Limb (tissue), 2 donors: Measurements from ENCODE around the gene CT47A7.
"Not testable (repeated sequence)": the region's sequence is repeated elsewhere in the genome, so short reads cannot be mapped to it uniquely, and the experiment has no call there.

Source experiments
- DNase-seq, 2 donors: peaks; one replicate each; pipeline ENCODE4 v3.0.0-alpha.2; 2016; ENCODE audit errors: extremely low spot score in 2 of 2

Gene CT47A7

DNA sequence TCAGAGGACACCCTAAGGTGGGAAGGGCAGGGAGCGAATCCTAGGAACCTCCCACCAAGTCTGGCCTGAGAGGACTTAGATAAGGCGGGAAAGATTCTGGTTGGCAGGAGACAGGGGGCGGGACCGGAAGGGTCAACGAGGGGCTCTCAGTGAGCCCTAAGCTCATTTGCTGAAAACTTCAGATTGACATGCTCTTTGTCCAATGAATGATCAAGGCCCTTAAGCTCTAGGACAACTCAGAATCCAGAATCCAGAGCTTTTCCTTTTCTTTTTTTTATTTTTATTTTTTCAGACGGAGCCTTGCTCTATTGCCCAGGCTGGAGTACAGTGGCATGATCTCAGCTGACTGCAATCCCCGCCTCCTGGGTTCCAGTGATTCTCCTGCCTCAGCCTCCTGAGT lies at the start of gene CT47A7:
Gene CT47A7, minus strand, starts transcription at position 101 of the 400 bp plus-strand sequence. CDS start 255 bp downstream, outside the sequence.
- not testable (repeated sequence) for DNase-seq

DNA sequence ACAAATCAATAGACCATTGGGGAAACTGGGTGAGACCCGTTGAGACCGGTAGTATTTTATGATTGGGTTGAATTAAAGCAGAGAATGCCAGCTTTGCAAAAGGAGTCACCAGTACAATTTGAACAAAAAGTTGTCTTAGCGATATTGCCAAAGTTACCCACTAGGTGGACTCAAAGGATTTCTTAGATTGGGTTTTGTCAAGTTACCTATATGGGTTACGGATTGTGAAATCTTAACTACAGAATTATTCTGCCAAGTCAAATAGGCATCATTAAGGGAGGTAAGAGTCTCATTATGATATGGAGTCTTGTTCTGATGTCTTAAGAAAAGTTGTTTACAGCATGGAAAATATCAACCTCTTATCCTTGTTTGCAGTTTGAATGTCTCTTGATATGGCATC lies 44.2 kb upstream of the CT47A7 start:
- no peak for DNase-seq

DNA sequence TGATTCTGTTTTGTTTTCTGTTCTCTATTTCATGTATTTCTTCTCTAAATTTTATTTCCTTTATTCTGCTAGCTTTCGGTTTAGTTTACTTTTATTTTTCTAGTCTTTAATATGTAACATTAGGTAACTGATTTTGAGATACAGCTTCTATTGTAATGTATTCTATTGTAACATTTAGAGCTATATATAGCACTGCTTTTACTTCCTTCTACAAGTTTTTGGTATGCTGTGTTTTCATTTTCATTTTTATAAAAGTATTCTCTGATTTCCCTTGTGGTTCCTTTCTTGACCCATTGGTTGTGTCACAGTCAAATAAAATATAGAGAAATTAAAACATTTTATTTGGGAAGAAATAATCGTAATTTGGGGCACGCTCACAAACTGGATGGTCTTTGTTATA lies 43.0 kb upstream of the CT47A7 start:
- DNase-seq, result no peak

DNA sequence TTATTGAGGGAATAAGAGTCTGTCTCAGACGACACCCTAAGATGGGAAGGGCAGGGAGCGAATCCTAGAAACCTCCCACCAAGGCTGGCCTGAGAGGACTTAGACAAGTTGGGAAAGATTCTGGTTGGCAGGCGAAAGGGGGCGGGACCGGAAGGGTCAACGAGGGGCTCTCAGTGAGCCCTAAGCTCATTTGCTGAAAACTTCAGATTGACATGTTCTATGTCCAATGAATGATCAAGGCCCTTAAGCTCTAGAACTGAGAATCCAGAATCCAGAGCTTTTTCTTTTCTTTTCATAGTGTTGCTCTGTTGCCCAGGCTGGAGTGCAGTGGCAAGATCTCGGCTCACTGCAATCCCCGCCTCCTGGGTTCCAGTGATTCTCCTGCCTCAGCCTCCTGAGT lies 29.3 kb upstream of the CT47A7 start, which contains the start of gene CT47A1:
Gene CT47A1, minus strand, starts transcription at position 101 of the 400 bp plus-strand sequence. CDS start 231 bp downstream, outside the sequence.
- not testable (repeated sequence) for DNase-seq
